Activated T-helper 17 cell treated with anti-CD3 and anti-CD28 coated beads, Interleukin-2, amount 50 U/mL, for 72 hours (primary cell): ENCODE data around the gene RAB3D. TPM values are rescaled to one million over a fixed set of nuclear protein-coding genes. Genes with fewer than 3 reads are reported as not detected.
"Not testable (repeated sequence)": the region's sequence is repeated elsewhere in the genome, so short reads cannot be mapped to it uniquely, and the experiment has no call there.

ENCODE experiments used
- ATAC-seq: fragments of 150-1000 bp; cut with Tn5 transposase; replicated peaks from 2 replicates; pipeline ENCODE4 v1.10.0; 2021; ENCODE audit warnings: mild to moderate bottlenecking, moderate library complexity
- H3K27ac Mint-ChIP-seq: one replicate; pipeline ENCODE4 v1.8.0; 2022; ENCODE audit warnings: mixed read lengths
- H3K27me3 Mint-ChIP-seq: one replicate; pipeline ENCODE4 v1.8.0; 2022; ENCODE audit warnings: mixed read lengths
- H3K36me3 Mint-ChIP-seq: one replicate; pipeline ENCODE4 v1.8.0; 2022; ENCODE audit warnings: low read depth, mild to moderate bottlenecking, mixed read lengths
- H3K4me1 Mint-ChIP-seq: one replicate; pipeline ENCODE4 v1.8.0; 2022; ENCODE audit warnings: mixed read lengths
- H3K4me3 Mint-ChIP-seq: one replicate; pipeline ENCODE4 v1.8.0; 2022; ENCODE audit warnings: mild to moderate bottlenecking, mixed read lengths
- H3K9me3 Mint-ChIP-seq: one replicate; pipeline ENCODE4 v1.8.0; 2022; ENCODE audit warnings: mixed read lengths
- total RNA-seq, 2 donors: library from RNA; stranded (reverse); gene quantifications; one replicate each; pipeline ENCODE4 v1.2.3, GENCODE V29; 2022

RAB3D gene
- total RNA-seq = 10 to 100 TPM in 1 of 2 donors, 1 to 10 TPM in 1; 9.7 to 13.4 TPM

- Mint-ChIP-seq H3K4me1 (peaks cover 5% of the 10 kb centered on the region), H3K36me3 (peaks cover 17% of the 10 kb centered on the region), H3K4me3 (peak within 1 kb of the TSS; percentile 76), H3K27me3 (no peaks in the 10 kb centered on the region), H3K9me3 (no peaks in the 10 kb centered on the region), H3K27ac (peak within 1 kb of the TSS; percentile 55)
- ATAC-seq = peak; percentile 99
These were observed at the start of gene RAB3D for GRCh38 chr19:11339254-11340098. Gene RAB3D, minus strand, starts transcription at chr19:11339657. Its CDS starts 2,258 bp downstream, at chr19:11337399.

GRCh38 chr19:11387162-11388034 lies 47.9 kb upstream of the RAB3D start:
- H3K27me3 Mint-ChIP-seq = peaks cover 5% of the 10 kb centered on the region
- no peaks in the 10 kb centered on the region for H3K36me3 Mint-ChIP-seq
- H3K9me3 Mint-ChIP-seq = no peaks in the 10 kb centered on the region
- H3K4me1 Mint-ChIP-seq = no peaks in the 10 kb centered on the region
- no peak for ATAC-seq
- H3K4me3 Mint-ChIP-seq = no peak overlapping the region
- no peak overlapping the region for H3K27ac Mint-ChIP-seq

GRCh38 chr19:11384778-11385129 lies 45.3 kb upstream of the RAB3D start:
- Mint-ChIP-seq H3K27me3 (peaks cover 5% of the 10 kb centered on the region), H3K9me3 (no peaks in the 10 kb centered on the region), H3K4me1 (peaks cover 5% of the 10 kb centered on the region), H3K4me3 (peak overlapping the region; percentile 16), H3K36me3 (peaks cover 19% of the 10 kb centered on the region), H3K27ac (no peak overlapping the region)
- no peak for ATAC-seq

GRCh38 chr19:11383706-11384048 lies 44.2 kb upstream of the RAB3D start:
- no peak for ATAC-seq
- Mint-ChIP-seq H3K9me3 (no peaks in the 10 kb centered on the region), H3K27me3 (peaks cover 5% of the 10 kb centered on the region), H3K4me1 (peaks cover 8% of the 10 kb centered on the region), H3K27ac (no peak overlapping the region), H3K4me3 (no peak overlapping the region), H3K36me3 (peaks cover 23% of the 10 kb centered on the region)

- Mint-ChIP-seq H3K27me3 (peaks cover 5% of the 10 kb centered on the region), H3K4me3 (no peak overlapping the region), H3K9me3 (no peaks in the 10 kb centered on the region), H3K27ac (no peak overlapping the region), H3K4me1 (peaks cover 11% of the 10 kb centered on the region), H3K36me3 (peaks cover 29% of the 10 kb centered on the region)
- no peak for ATAC-seq
These were observed 43.6 kb upstream of the RAB3D start for GRCh38 chr19:11382898-11383705.

GRCh38 chr19:11380653-11381537 lies 41.4 kb upstream of the RAB3D start:
- ATAC-seq = peak; percentile 89
- H3K9me3 Mint-ChIP-seq = no peaks in the 10 kb centered on the region
- H3K27ac Mint-ChIP-seq = peak overlapping the region; percentile 94
- no peak overlapping the region for H3K4me3 Mint-ChIP-seq
- H3K36me3 Mint-ChIP-seq = peaks cover 50% of the 10 kb centered on the region
- peaks cover 17% of the 10 kb centered on the region for H3K4me1 Mint-ChIP-seq
- H3K27me3 Mint-ChIP-seq = peaks cover 5% of the 10 kb centered on the region

DNA sequence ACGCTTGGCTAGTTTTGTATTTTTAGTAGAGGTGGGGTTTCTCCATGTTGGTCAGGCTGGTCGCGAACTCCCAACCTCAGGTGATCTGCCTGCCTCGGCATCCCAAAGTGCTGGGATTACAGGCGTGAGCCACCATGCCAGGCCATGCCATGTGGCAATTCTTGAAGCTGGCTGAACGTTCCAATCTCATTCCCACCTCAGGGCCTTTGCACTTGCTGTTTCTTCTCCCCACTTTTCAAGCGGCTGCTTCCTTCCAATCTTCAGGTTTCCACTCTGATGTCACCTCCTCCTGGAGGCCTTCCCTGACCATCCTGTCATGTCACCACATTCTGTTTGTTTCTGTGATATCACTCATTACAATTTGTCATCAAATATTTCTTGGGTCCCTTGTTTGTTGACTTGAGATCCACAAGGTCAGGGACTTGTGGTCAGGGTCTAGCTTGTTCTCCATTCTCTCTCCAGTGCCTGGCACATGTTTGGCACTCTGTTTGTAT lies 40.4 kb upstream of the RAB3D start:
- Mint-ChIP-seq H3K9me3 (no peaks in the 10 kb centered on the region), H3K4me3 (no peak overlapping the region), H3K27me3 (peaks cover 5% of the 10 kb centered on the region), H3K4me1 (peaks cover 17% of the 10 kb centered on the region), H3K27ac (peak overlapping the region; percentile 94), H3K36me3 (peaks cover 55% of the 10 kb centered on the region)
- ATAC-seq = no peak

DNA sequence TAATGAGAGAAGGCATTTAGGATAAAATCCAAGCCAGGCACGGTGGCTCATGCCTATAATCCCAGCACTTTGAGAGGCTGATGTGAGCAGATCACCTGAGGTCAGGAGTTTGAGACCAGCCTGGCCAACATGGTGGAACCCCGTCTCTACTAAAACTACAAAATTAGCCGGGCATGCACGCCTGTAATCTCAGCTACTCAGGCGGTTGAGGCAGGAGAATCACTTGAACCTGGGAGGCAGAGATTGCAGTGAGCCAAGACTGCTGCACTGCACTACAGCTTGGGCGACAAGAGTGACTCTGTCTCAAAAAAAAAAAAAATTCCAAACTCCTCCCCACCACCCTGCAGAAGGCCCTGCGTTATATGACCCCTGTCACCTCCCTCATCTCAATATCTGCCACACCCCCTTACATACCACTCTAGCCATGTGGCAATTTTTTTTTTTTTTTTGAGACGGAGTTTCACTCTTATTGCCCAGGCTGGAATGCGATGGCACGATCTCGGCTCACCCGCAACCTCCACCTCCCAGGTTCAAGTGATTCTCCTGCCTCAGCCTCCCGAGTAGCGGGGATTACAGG lies 39.9 kb upstream of the RAB3D start:
- Mint-ChIP-seq H3K4me1 (peaks cover 17% of the 10 kb centered on the region), H3K36me3 (peaks cover 55% of the 10 kb centered on the region), H3K27ac (peak overlapping the region; percentile 94)
- not testable (repeated sequence) for H3K27me3 Mint-ChIP-seq, ATAC-seq, H3K4me3 Mint-ChIP-seq, H3K9me3 Mint-ChIP-seq

DNA sequence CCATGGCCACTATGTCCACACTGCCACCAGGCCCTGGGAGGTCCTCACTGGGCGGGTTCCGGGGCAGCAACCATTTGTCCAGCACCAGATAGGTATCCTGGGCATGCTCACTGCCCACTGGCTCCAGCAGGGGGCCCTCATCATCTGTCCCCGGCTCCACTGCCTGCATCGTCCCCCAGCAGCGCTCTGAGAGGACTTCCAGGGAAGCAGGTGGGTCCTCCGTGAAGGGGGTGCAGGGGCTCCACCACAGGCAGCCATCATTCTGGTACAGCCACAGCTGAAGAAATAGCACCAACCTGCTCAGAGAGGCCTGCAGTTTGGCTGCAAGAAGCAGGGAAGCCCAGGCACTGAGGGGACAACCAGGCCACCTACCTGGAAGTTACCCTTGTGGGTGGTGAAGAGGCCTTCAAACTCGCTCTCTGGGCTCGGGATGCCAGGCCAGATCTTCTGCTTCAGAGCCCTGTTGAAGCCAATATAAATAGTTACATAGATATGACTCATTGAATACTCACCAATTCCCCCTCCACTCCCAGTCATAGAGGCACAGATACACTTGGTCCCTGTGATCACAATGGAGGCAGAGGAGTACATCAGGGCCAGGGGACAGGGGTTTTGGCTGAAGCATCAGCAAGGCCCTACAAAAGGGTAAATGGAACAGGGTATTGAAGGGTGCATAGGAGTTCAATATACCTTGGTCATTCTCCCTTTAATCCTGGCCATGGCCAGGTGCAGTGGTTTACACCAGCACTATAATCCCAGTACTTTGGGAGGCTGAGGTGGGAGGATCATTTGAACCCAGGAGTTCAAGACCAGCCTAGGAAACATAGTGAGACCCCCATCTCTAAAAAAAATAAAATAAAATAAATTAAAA lies 39.1 kb upstream of the RAB3D start:
- H3K9me3 Mint-ChIP-seq = no peaks in the 10 kb centered on the region
- H3K4me3 Mint-ChIP-seq = no peak overlapping the region
- peak overlapping the region; percentile 47 for H3K27ac Mint-ChIP-seq
- peaks cover 55% of the 10 kb centered on the region for H3K36me3 Mint-ChIP-seq
- no peaks in the 10 kb centered on the region for H3K27me3 Mint-ChIP-seq
- no peak for ATAC-seq
- peaks cover 17% of the 10 kb centered on the region for H3K4me1 Mint-ChIP-seq

GRCh38 chr19:11377756-11378155 lies 38.3 kb upstream of the RAB3D start:
- no peak overlapping the region for H3K4me3 Mint-ChIP-seq
- no peaks in the 10 kb centered on the region for H3K27me3 Mint-ChIP-seq
- peaks cover 23% of the 10 kb centered on the region for H3K4me1 Mint-ChIP-seq
- no peak for ATAC-seq
- peaks cover 55% of the 10 kb centered on the region for H3K36me3 Mint-ChIP-seq
- H3K9me3 Mint-ChIP-seq = no peaks in the 10 kb centered on the region
- peak overlapping the region; percentile 48 for H3K27ac Mint-ChIP-seq

DNA sequence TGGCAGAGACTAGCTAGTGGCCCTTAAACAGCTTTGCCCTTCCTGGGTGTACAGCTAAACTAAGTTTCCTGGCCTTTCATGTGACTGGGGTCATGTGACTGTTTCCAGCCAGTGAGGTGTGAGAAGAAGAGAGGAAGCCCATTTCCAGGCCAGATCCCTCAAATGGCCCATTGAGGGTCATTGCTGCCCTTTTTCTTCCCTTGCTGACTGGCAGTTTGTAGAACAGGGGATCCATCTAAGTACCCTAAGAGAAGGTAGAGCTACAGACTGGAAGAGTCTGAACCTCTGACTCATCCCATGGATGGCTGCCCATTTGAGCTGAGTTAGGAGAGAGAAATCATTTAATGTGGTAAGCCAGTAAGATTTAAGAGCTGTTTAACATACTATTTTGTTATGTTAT lies 37.8 kb upstream of the RAB3D start:
- no peaks in the 10 kb centered on the region for H3K27me3 Mint-ChIP-seq
- H3K9me3 Mint-ChIP-seq = no peaks in the 10 kb centered on the region
- ATAC-seq = no peak
- peak overlapping the region; percentile 48 for H3K27ac Mint-ChIP-seq
- H3K4me1 Mint-ChIP-seq = peaks cover 23% of the 10 kb centered on the region
- H3K4me3 Mint-ChIP-seq = no peak overlapping the region
- peaks cover 55% of the 10 kb centered on the region for H3K36me3 Mint-ChIP-seq

GRCh38 chr19:11375143-11375948 lies 35.9 kb upstream of the RAB3D start:
- no peaks in the 10 kb centered on the region for H3K9me3 Mint-ChIP-seq
- no peaks in the 10 kb centered on the region for H3K27me3 Mint-ChIP-seq
- H3K36me3 Mint-ChIP-seq = peaks cover 54% of the 10 kb centered on the region
- no peak overlapping the region for H3K27ac Mint-ChIP-seq
- peak; percentile 26 for ATAC-seq
- H3K4me1 Mint-ChIP-seq = peaks cover 27% of the 10 kb centered on the region
- no peak overlapping the region for H3K4me3 Mint-ChIP-seq
